GM18868 (cell line): ENCODE measurements around the gene DNAJC15.
A peak's percentile ranks its signal among the peaks of the same experiment; 100 is the strongest.
"Not testable (repeated sequence)": the region's sequence is repeated elsewhere in the genome, so short reads cannot be mapped to it uniquely, and the experiment has no call there.

Source experiments
- ATAC-seq: cut with Tn5 transposase; IDR thresholded peaks from one replicate; pipeline ENCODE4 v1.9.1; 2021; ENCODE audit warnings: mild to moderate bottlenecking, moderate library complexity; ENCODE audit not compliant: unreplicated experiment

The DNAJC15 gene

GRCh38 chr13:43023289-43023963, at the start of gene DNAJC15:
Gene DNAJC15 (plus strand): TSS chr13:43023586. CDS start chr13:43023627, 41 bp downstream.
- ATAC-seq, result peak; percentile 90

GRCh38 chr13:42976066-42976465, 47.3 kb upstream of the DNAJC15 start:
- ATAC-seq, result no peak

DNA sequence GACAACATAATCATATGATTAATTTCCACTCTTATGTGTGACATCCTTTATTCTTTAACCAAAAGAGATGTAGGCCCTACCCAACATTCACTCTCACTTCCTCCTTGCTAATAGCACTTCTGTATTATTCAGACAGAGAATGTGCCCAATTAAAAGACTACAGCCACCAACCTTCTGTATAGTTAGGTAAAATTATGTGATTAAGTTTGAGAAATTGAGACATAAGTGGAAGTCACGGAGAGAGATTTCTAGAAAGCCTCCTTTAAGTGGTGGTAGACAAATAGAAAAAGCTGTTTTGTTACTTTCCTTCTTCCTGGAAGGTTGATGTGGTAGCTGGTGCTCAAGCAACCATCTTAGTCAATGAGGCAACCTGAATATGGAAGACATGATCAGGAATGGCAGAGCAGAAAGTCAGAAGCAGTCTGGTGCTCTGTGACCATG, 46.1 kb upstream of the DNAJC15 start:
- ATAC-seq, result peak; percentile 93

DNA sequence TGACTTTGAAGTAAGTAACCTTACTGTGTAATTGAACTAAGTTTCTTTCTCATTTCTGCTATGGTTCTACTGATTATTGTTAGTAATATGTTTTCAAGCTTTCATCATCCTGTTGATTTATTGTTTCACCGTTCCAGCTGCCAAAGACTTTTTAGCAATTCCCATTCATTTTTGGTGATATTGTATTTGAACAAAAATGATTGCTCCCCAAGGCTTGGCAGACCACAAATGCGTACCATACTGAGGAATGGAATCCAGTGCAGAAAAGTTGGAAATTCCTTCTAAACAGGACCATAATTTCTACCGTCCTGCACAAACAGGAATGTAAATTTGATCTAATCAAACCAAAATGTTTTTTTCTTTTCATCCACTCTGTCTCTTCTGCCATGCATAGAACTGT, 42.1 kb upstream of the DNAJC15 start:
- no peak for ATAC-seq

DNA sequence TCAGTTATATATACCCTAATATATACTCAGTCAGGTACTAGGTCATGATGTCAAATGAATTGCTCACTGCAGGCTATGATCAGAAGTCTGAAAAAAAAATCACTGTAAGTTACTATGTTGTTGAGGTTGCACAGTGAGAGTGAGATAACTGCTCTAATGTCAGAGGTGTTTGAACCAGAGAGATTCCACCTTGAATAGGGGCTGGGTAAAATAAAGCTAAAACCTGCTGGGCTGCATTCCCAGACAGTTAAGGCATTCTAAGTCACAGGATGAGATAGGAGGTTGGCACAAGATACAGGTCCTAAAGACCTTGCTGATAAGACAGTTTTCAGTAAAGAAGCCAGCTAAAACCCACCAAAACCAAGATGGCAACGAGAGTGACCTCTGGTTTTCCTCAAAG, 41.5 kb upstream of the DNAJC15 start:
- no peak for ATAC-seq

- no peak for ATAC-seq
These were observed 39.4 kb upstream of the DNAJC15 start for GRCh38 chr13:42984026-42984425.

DNA sequence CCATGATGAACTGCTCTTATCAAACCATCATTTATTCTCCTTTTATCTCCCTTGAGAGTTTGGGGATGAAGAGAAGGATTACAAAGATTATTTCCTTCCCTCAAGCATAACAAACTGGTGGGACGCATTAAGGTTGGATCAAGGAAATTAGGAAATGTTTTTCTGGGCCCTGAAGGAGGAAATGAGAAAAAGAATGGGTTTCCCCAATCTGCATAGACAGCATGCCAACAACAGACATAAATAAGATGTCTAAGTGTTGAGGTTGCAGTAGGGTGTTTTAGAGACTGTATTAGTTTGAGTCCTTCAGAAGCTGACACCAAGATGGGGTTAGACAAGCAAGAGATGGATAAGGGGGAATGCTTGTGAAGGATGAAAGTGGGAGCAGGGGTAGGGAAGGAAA, 38.7 kb upstream of the DNAJC15 start:
- peak; percentile 68 for ATAC-seq

GRCh38 chr13:42985312-42986175, 37.8 kb upstream of the DNAJC15 start:
- no peak for ATAC-seq

DNA sequence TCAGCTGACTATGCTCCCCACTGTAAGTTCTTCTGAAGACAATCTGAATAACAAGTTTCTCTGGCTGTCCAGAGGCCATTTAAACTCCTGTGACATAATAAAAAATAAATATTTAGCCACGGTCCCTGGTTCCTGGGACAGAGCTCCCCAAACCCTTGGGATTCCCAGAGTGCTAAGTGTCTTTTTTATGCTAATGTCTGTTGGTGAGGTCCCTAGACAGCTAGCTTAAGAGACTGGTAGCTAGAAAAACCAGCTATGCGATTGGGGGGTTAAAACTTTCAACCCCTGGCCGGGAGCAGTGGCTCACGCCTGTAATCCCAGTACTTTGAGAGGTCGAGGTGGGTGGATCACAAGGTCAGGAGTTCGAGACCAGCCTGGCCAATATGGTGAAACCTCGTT, 37.2 kb upstream of the DNAJC15 start:
- ATAC-seq, result no peak

DNA sequence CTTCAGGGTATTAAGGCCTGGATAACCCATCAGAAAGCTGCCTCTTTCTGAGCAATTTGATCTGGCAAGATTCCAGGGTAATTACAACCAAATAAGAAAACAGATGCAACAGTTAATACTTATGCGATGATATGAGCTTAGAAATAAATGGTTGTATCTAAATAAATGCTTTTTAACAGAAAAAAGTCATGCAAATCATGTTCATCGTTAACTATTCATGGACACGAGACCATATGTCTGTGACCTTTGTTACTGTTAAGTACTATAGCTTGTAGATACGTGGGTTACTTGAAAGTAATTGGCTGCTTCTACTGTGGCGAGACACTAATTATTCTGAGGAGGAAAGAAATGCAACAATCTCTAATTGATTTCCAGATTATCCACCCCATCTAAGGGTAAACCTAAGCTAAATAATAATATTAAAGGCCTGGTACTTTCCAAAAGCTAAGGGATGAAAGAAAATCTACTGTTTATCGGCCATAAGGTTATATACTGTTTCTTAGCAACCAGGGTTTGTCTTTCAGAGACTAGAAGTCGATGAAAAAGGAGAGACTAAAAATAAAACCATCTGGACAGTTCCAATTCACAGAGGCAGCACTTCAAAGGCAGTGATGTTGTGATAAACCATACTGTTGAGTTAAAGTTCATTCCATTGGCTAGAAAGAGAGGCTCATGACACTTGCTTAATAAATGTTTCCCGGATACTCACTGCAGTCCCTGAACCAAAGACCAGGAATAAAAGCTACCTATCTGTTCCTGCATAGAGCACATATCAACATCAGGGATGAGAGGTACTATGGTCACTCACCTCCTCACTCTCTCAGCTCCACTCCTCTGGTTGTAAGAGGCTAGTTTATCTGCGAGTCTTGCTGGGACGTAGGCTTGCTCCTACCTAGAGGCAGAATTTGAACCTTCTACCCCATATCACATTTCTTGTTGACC, 32.8 kb upstream of the DNAJC15 start:
- ATAC-seq, result no peak

GRCh38 chr13:42991233-42991897, 32.0 kb upstream of the DNAJC15 start:
- ATAC-seq, result not testable (repeated sequence)

GRCh38 chr13:42991898-42992763, 31.3 kb upstream of the DNAJC15 start, which contains the start of gene EPSTI1:
Gene EPSTI1 (minus strand): TSS chr13:42992241. CDS start chr13:42992165, 76 bp downstream.
- ATAC-seq, result peak; percentile 69

DNA sequence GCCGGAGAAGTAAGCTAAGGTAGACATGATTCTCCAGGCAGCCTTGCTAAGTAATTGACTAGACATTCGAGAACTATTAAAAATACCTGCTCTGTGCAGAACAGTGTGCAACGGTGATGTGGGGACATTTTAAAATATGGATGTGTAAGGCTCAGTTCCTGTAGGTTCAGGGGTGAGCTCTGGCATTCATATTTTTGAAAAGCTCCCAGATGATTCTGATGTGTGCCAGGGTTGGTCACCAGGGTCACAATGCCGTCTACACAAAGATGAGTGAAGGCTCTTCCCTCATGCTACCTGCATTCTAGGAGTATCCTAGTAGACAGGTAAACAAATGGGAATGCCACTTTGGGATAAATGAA, 30.6 kb upstream of the DNAJC15 start:
- peak; percentile 3 for ATAC-seq

DNA sequence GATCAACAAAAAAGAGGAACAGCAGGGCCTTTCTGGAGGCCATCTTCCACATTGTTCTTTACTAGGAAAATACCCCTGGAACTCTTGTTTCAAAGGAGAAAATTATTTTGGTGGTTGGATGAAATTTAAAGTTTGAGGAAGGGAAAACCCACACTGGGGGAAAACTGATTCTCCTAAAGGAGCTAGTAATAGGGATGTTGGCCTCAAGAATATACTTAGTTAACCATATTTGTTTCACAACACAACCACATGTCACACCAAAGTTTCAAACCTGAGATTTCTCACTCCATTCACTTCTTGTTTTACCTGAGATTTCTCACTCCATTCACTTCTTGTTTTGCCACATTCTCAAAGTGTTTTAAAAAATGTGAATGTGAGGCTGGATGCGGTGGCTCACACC, 28.5 kb upstream of the DNAJC15 start:
- no peak for ATAC-seq

- ATAC-seq, result peak; percentile 28
These were observed 26.8 kb upstream of the DNAJC15 start for GRCh38 chr13:42996584-42996983.

DNA sequence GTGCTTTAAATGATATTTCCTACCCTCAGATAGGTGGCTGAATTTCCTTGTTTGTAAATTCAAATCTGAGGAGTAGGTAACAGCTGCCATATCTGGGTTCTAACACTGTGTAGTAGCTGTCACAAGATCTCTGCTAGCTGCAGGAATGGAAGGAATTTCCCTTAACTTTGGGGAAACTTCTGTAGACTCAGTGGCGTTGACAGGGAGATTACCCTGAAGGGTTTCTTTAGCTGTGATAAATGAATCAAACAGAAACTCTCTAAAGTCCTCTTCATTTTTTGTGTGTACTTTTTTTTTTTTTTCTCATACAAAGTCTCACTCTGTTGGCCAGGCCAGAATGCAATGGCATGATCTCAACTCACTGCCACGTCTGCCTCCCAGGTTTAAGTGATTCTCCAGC, 26.0 kb upstream of the DNAJC15 start:
- peak; percentile 76 for ATAC-seq

DNA sequence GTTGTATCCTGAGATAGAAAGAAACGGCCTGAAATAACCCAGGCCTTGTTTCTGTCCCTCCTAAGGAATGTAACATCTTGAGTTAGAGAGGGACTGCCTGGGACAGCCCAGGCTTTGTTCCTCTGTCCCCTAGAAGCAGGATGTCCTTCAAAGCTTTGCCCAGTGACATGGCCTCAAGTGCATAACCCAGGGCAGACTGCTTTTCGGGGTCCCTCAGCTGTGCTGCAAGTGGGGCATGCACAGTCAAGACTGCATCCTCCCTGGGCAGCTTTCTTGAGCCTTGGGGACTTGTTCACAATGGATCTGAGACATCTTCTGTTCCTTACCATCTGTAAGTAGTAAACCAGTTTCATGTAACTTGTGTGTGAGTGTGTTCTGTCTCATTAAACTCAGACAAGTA, 23.9 kb upstream of the DNAJC15 start:
- no peak for ATAC-seq

DNA sequence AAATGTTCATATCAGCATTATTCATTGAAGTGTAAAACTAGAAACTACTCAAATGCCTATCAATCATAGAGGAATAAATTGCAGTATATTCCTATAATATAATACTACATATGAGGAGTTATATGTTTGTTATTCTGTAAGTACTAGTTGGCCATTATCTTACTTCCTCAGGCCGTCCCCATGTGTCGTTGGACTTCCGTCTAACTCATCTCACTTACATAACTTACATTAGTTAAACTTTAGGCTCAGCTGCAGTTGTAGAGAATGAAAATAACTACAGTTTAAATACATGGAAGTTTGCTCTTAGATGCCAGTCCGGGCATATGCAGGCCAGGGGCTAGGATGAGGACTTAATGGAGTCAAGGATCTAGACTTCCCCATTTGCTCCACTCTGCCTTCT, 22.7 kb upstream of the DNAJC15 start:
- no peak for ATAC-seq

DNA sequence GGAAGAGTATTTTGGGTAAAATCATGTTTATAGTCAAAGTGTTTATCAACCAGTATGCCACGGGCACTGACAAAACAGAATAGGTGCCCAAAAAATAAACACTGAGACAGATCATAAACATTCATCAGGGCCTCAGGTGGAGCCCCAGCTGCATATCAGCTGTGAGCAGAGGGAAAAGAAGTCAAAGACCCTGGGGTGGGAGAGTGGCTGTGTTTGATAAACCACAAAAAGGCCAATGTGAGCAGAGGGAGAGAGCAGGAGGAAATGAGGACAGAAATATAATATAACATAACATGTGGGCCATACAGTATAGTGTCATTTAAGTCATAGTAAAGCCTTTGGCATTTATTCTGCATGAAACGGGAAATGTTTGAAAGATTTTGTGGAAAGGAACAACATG, 21.4 kb upstream of the DNAJC15 start:
- ATAC-seq, result no peak

- ATAC-seq, result no peak
These were observed 20.4 kb upstream of the DNAJC15 start for GRCh38 chr13:43003010-43003409.
